SK-N-SH (cell line): Measurements from ENCODE around the gene TAF4. TPM values are rescaled to one million over a fixed set of nuclear protein-coding genes. Genes with fewer than 3 reads are reported as not detected.

Source experiments
- CTCF ChIA-PET: fragments of 300-600, 350-600 bp; formaldehyde crosslinking; extraction: SDS; loops from one replicate; lab custom pipeline; 2021; lab: Yijun Ruan, JAX
- POLR2A ChIA-PET: fragments of 350-600 bp; sonication (Branson Sonifier 250); formaldehyde crosslinking; extraction: SDS; loops from one replicate; lab custom pipeline; 2020; ENCODE audit warnings: antibody characterized with exemption, inconsistent platforms; lab: Yijun Ruan, JAX
- DNase-seq: peaks from one replicate; pipeline ENCODE4 v3.0.0; 2012
- H2AFZ ChIP-seq: fragments of 200-600 bp; sonication (generic); 2 replicates; pipeline ENCODE4 v1.8.1; 2016; ENCODE audit warnings: antibody characterized with exemption, mild to moderate bottlenecking, low read depth
- H3F3A ChIP-seq: fragments of 200-600 bp; sonication (generic); replicated peaks from 2 replicates; pipeline ENCODE3; 2016; ENCODE audit warnings: antibody characterized with exemption, mild to moderate bottlenecking; ENCODE audit not compliant: insufficient read depth
- H3K27ac ChIP-seq, 2 experiments: fragments of 200-500 bp in 1 of 2; fragments of 200-600 bp in 1 of 2; sonication (Bioruptor generic) in 1 of 2; sonication (generic), shearing (Covaris generic) in 1 of 2; 2 replicates each; pipeline versions ENCODE4 v1.5.1 to v1.6.1; 2014 to 2016; ENCODE audit warnings: low read depth in 2 of 2, inconsistent platforms in 1 of 2, low read length in 1 of 2, mild to moderate bottlenecking in 1 of 2, mixed read lengths in 1 of 2
- H3K27me3 ChIP-seq: fragments of 200-600 bp; sonication (generic), shearing (Covaris generic); 2 replicates; pipeline ENCODE4 v1.6.1; 2016; ENCODE audit warnings: mixed run types; ENCODE audit not compliant: insufficient read depth
- H3K36me3 ChIP-seq, 2 experiments: fragments of 200-500 bp in 1 of 2; fragments of 200-600 bp in 1 of 2; sonication (Bioruptor generic) in 1 of 2; sonication (generic) in 1 of 2; replicated peaks in 1 of 2; 2 replicates each; pipeline versions ENCODE3 to v1.5.1; 2014 to 2016; ENCODE audit warnings: low read length in 1 of 2, mild to moderate bottlenecking in 1 of 2; ENCODE audit not compliant: insufficient read depth in 2 of 2, control insufficient read depth in 1 of 2
- H3K4me1 ChIP-seq, 2 experiments: fragments of 200-500 bp in 1 of 2; fragments of 200-600 bp in 1 of 2; sonication (Bioruptor generic) in 1 of 2; sonication (generic), shearing (Covaris generic) in 1 of 2; 2 replicates each; pipeline versions ENCODE4 v1.5.1 to v1.6.1; 2014 to 2016; ENCODE audit warnings: low read depth in 1 of 2, low read length in 1 of 2, mixed run types in 1 of 2; ENCODE audit not compliant: insufficient read depth in 2 of 2, control insufficient read depth in 1 of 2
- H3K4me2 ChIP-seq: fragments of 200-600 bp; sonication (generic), shearing (Covaris generic); 2 replicates; pipeline ENCODE4 v1.6.1; 2017; ENCODE audit warnings: mixed run types
- H3K4me3 ChIP-seq, 2 experiments: fragments of 200-500 bp in 1 of 2; fragments of 200-600 bp in 1 of 2; sonication (Bioruptor generic) in 1 of 2; sonication (generic), shearing (Covaris generic) in 1 of 2; 2 replicates each; pipeline versions ENCODE4 v1.5.1 to v1.8.1; 2014 to 2016; ENCODE audit warnings: low read depth in 2 of 2, inconsistent platforms in 1 of 2, low read length in 1 of 2, mild to moderate bottlenecking in 1 of 2, mixed read lengths in 1 of 2, moderate library complexity in 1 of 2
- H3K79me2 ChIP-seq: fragments of 200-600 bp; sonication (generic); 2 replicates; pipeline ENCODE4 v1.8.1; 2017; ENCODE audit warnings: mild to moderate bottlenecking; ENCODE audit not compliant: insufficient read depth
- H3K9ac ChIP-seq: fragments of 200-600 bp; sonication (generic); 2 replicates; pipeline ENCODE4 v1.6.1; 2017; ENCODE audit warnings: mixed run types
- H3K9me2 ChIP-seq: fragments of 200-600 bp; sonication (generic); 2 replicates; pipeline ENCODE4 v1.6.1; 2017; ENCODE audit warnings: mixed run types
- H3K9me3 ChIP-seq: fragments of 200-600 bp; sonication (generic); 2 replicates; pipeline ENCODE4 v1.6.1; 2017; ENCODE audit warnings: mixed run types, mild to moderate bottlenecking, moderate library complexity
- H4K20me1 ChIP-seq: fragments of 200-600 bp; sonication (generic); 2 replicates; pipeline ENCODE4 v1.6.1; 2017; ENCODE audit warnings: mild to moderate bottlenecking, mixed run types; ENCODE audit not compliant: insufficient read depth
- ELF1 ChIP-seq: IDR thresholded peaks from 2 replicates; pipeline ENCODE4 v1.4.0; 2012
- FOXJ3 ChIP-seq: sonication (generic); formaldehyde crosslinking; IDR thresholded peaks from 2 replicates; pipeline ENCODE4 v1.5.1; 2020; ENCODE audit warnings: mild to moderate bottlenecking, missing genetic modification reagents
- GABPA ChIP-seq: IDR thresholded peaks from 2 replicates; pipeline ENCODE4 v1.4.0; 2012; ENCODE audit warnings: low read depth, mild to moderate bottlenecking
- GATA2 ChIP-seq: sonication (generic); formaldehyde crosslinking; IDR thresholded peaks from 2 replicates; pipeline ENCODE4 v1.5.0; 2020; ENCODE audit warnings: mild to moderate bottlenecking, missing genetic modification reagents
- MEF2A ChIP-seq: IDR thresholded peaks from 2 replicates; pipeline ENCODE4 v1.4.0; 2012; ENCODE audit warnings: low read depth, borderline replicate concordance
- MXI1 ChIP-seq: IDR thresholded peaks from 2 replicates; pipeline ENCODE4 v1.6.1; 2012; ENCODE audit warnings: mild to moderate bottlenecking, low read depth, low read length, improper control_type of control experiment
- NFIC ChIP-seq: IDR thresholded peaks from 2 replicates; pipeline ENCODE4 v1.4.0; 2012; ENCODE audit warnings: borderline replicate concordance
- RAD21 ChIP-seq: IDR thresholded peaks from 2 replicates; pipeline ENCODE4 v1.6.1; 2012; ENCODE audit warnings: mild to moderate bottlenecking, low read length
- RFX5 ChIP-seq: IDR thresholded peaks from 2 replicates; pipeline ENCODE4 v1.6.1; 2012; ENCODE audit warnings: mild to moderate bottlenecking, improper control_type of control experiment, low read length
- RXRA ChIP-seq: IDR thresholded peaks from 2 replicates; pipeline ENCODE4 v1.4.0; 2012; ENCODE audit warnings: low read depth, mild to moderate bottlenecking, borderline replicate concordance
- SMC3 ChIP-seq: IDR thresholded peaks from 2 replicates; pipeline ENCODE4 v1.6.1; 2012; ENCODE audit warnings: low read depth, low read length, improper control_type of control experiment
- TAF1 ChIP-seq: IDR thresholded peaks from 2 replicates; pipeline ENCODE4 v1.6.1; 2012; ENCODE audit warnings: low read depth, mild to moderate bottlenecking, low read length, moderate library complexity, borderline replicate concordance
- TCF12 ChIP-seq: IDR thresholded peaks from 2 replicates; pipeline ENCODE4 v1.4.0; 2012
- TEAD4 ChIP-seq: IDR thresholded peaks from 2 replicates; pipeline ENCODE4 v1.4.0; 2012; ENCODE audit warnings: mild to moderate bottlenecking, borderline replicate concordance; ENCODE audit not compliant: insufficient read depth
- whole genome bisulfite sequencing: methylation state at CpG from one replicate; pipeline ENCODE4 v1.1.6; 2017; ENCODE audit warnings: low lambda C conversion rate; 5-methylcytosine and 5-hydroxymethylcytosine counted together
- polyA plus RNA-seq, 3 experiments: library from polyadenylated mRNA; depleted of rRNA; stranded (reverse); fragments of >200 nt; gene quantifications; 2 replicates each; pipeline ENCODE4 v1.2.3, GENCODE V29; 2012
- TF ChIP-seq, protein P1 (sequence below): IDR thresholded peaks from 2 replicates; pipeline ENCODE4; 2012
- TF ChIP-seq, protein P2 (sequence below): IDR thresholded peaks from 2 replicates; pipeline ENCODE4 v1.4.0; 2012; ENCODE audit warnings: low read depth
- TF ChIP-seq, protein P3 (sequence below): fragments of 200-600 bp; sonication (generic); IDR thresholded peaks from 2 replicates; pipeline ENCODE4 v1.6.1; 2017; ENCODE audit warnings: antibody characterized with exemption, mild to moderate bottlenecking, moderate library complexity

The TAF4 gene
- polyA plus RNA-seq, 1 of the 3 experiments (the other 2 are of a cell fraction): 4.8 TPM

DNA sequence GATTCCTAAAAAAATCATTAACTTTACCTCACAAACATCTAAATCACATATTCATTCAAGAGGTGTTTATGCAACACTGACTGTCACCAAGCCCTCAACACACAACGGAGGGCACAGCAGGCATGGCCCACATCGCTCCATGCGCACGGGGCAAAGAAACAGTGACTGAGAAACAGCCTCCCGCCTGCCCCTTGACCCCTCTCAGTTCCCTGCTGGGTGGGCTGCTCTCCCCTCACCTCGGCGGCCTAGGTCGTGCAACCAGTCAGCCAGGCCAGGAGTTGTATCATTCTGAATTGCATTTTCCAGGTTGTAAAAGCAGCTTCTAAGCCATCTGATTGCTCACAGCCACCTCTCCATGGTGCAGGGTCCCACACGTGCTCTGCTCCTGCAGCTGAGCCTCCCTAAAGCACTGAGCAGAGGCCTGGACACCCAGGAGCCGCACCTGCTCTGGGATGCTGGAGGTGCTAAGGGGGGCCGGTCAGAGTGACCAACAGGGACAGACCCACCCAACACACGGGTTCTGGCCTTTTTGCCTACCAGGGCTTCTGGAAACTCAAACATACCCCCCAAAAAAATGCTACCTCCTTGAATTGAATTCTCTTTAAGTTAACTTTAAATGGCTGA is 37.9 kb downstream of the TAF4 start:
- 93% methylated on average over 10 of the region's 12 CpGs for WGBS
- Histone ChIP-seq H3K36me3 (no peaks in the 10 kb centered on the region), H3K9ac (no peak overlapping the region), H3K4me2 (no peak overlapping the region), H3K79me2 (peaks cover 92% of the 10 kb centered on the region), H2AFZ (no peak overlapping the region), H4K20me1 (peaks cover 91% of the 10 kb centered on the region), H3K27me3 (no peaks in the 10 kb centered on the region), H3K4me3 (no peak overlapping the region), H3K4me1 (peaks cover 0 to 60% of the 10 kb centered on the region in 2 experiments; a peak in 1 of 4 replicates), H3F3A (no peaks in the 10 kb centered on the region), H3K27ac (no peak overlapping the region), H3K9me2 (no peaks in the 10 kb centered on the region), H3K9me3 (no peaks in the 10 kb centered on the region)
- TF ChIP-seq TAF1: no peak
- no peak for TF ChIP-seq FOXJ3 (CRISPR knock-in tag)
- no peak for TF ChIP-seq RAD21
- TF ChIP-seq, protein P1, sequence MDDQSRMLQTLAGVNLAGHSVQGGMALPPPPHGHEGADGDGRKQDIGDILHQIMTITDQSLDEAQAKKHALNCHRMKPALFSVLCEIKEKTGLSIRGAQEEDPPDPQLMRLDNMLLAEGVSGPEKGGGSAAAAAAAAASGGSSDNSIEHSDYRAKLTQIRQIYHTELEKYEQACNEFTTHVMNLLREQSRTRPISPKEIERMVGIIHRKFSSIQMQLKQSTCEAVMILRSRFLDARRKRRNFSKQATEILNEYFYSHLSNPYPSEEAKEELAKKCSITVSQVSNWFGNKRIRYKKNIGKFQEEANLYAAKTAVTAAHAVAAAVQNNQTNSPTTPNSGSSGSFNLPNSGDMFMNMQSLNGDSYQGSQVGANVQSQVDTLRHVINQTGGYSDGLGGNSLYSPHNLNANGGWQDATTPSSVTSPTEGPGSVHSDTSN: no peak
- TF ChIP-seq MXI1: no peak
- TF ChIP-seq, protein P2, sequence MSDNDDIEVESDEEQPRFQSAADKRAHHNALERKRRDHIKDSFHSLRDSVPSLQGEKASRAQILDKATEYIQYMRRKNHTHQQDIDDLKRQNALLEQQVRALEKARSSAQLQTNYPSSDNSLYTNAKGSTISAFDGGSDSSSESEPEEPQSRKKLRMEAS: no peak
- TF ChIP-seq TEAD4: no peak
- CTCF ChIA-PET: interaction anchor here (0.8 kb wide), 1 partner anchor 17 kb away, joined by 4 read pairs; no protein-coding TSS in a partner anchor
- POLR2A ChIA-PET: no interaction called here
- DNase-seq: no peak

DNA sequence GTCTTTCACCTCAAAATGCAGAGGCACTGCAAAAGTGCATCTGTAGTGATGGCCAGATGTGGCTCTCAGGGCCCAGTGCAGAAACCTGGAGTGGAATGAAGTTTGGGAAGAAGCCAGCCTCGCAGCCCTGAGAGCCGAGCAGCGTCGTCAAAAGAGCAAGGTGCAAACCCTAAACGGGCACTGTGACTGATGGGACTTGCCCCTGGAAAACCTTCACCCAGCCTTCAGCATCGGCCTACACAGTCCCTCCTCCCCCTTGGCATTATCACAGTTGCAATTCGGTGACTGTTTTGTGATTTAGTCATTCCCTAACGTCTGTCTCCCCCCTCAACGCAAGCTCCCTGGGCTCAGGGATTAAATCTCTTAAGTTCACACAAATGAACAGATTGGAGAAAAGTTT is 38.6 kb downstream of the TAF4 start:
- H3K79me2 ChIP-seq: peaks cover 93% of the 10 kb centered on the region
- no peaks in the 10 kb centered on the region for H3K9me3 ChIP-seq
- no peak overlapping the region for H3K4me3 ChIP-seq
- H3K36me3 ChIP-seq: no peaks in the 10 kb centered on the region
- H3K9ac ChIP-seq: no peak overlapping the region
- H4K20me1 ChIP-seq: peaks cover 91% of the 10 kb centered on the region
- no peak overlapping the region for H2AFZ ChIP-seq
- CTCF ChIA-PET: interaction anchor here (0.8 to 2.1 kb wide), 4 partner anchors 10 to 109 kb away, joined by 4 to 16 read pairs (median 4); no protein-coding TSS in a partner anchor
- H3F3A ChIP-seq: no peaks in the 10 kb centered on the region
- no peaks in the 10 kb centered on the region for H3K9me2 ChIP-seq
- 80% methylated on average over 9 of the region's 9 CpGs for WGBS
- POLR2A ChIA-PET: no interaction called here
- no peak for DNase-seq
- no peak overlapping the region for H3K4me2 ChIP-seq
- H3K27ac ChIP-seq: no peak overlapping the region
- H3K27me3 ChIP-seq: no peaks in the 10 kb centered on the region
- TF ChIP-seq NFIC: no peak
- no peak for TF ChIP-seq GATA2
- no peak for TF ChIP-seq RXRA
- no peak for TF ChIP-seq TCF12
- TF ChIP-seq GABPA: no peak
- no peak for TF ChIP-seq SMC3
- TF ChIP-seq, protein P1: no peak
- TF ChIP-seq MEF2A: no peak
- TF ChIP-seq, protein P3, sequence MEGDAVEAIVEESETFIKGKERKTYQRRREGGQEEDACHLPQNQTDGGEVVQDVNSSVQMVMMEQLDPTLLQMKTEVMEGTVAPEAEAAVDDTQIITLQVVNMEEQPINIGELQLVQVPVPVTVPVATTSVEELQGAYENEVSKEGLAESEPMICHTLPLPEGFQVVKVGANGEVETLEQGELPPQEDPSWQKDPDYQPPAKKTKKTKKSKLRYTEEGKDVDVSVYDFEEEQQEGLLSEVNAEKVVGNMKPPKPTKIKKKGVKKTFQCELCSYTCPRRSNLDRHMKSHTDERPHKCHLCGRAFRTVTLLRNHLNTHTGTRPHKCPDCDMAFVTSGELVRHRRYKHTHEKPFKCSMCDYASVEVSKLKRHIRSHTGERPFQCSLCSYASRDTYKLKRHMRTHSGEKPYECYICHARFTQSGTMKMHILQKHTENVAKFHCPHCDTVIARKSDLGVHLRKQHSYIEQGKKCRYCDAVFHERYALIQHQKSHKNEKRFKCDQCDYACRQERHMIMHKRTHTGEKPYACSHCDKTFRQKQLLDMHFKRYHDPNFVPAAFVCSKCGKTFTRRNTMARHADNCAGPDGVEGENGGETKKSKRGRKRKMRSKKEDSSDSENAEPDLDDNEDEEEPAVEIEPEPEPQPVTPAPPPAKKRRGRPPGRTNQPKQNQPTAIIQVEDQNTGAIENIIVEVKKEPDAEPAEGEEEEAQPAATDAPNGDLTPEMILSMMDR: no peak
- TF ChIP-seq ELF1: no peak
- no peak for TF ChIP-seq RFX5
- peaks cover 0 to 59% of the 10 kb centered on the region in 2 experiments; a peak in 1 of 4 replicates for H3K4me1 ChIP-seq
